ENCODE data around the gene SEC14L6.
"Not testable (repeated sequence)": the region's sequence is repeated elsewhere in the genome, so short reads cannot be mapped to it uniquely, and the experiment has no call there.

SEC14L6 gene

DNA sequence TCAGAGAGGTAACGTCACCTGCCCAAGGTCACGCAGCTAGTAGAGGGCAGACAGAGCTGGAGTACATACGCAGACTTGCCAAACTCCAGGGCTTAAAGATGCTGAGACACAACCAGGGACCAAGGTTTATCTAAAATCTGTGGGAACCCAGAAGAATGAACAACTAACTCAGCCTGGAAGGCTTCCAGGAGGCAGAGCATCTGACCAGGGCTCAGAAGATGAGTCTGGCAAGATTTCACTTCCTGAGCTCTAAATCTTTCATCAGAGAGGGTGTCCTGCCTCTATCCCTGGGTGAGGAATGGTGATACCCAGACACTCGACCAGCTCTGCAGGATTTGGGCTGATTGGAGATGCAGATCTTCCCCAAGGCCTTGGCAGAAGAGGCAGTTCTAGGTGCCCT is 18.8 kb upstream of the SEC14L6 start:
- DNase-seq, result no peak

DNA sequence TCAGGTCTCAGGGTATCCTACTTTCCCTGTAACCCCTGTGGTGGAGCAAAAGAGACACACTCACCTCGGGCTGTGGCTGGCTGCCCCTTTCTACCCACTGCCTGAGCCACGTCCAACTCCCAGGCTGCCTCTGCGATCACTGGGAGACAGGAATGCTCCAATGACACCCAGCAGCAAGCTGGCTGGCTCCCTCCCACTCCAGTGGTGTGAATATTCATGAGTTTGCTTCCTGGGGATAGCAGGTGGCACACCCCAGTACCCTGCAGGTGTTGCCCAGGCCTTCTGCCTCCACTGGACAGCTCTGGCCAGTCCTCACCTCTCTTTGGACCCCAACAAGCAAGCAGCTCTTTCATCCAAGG is 18.2 kb upstream of the SEC14L6 start:
- no peak for DNase-seq

DNA sequence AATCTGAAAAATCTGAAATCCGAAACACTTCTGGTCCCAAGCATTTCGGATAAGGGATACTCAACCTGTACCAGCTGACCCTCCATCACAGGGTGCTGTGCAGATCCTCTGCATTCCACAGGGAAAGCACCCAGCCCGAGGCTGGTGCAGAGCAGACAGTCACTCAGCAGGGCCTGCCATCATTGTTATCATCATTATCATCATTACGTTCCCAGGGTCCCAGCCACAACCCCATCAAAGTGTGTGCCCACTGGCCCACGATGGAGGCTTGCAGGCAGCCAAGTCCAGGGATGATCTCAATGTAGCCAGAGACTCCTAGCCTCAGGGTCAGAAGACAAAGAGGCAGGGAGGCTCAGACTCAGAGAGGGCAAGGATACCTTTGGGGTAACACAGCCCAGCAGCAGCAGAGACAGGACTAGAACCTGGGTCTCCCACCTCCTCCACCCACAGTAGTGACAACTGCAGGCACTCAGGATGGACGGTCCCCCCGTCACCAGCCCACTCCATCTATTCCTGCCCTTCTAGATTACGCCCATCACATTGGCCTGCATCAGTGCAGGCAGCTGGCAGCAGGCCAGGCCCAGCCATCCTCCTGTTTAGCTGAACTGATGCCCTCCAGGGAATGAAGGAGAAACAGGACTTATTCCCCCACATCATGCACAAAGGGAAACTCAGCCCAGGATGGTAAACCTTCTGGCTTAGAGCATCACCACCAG is 17.7 kb upstream of the SEC14L6 start:
- DNase-seq, result no peak

DNA sequence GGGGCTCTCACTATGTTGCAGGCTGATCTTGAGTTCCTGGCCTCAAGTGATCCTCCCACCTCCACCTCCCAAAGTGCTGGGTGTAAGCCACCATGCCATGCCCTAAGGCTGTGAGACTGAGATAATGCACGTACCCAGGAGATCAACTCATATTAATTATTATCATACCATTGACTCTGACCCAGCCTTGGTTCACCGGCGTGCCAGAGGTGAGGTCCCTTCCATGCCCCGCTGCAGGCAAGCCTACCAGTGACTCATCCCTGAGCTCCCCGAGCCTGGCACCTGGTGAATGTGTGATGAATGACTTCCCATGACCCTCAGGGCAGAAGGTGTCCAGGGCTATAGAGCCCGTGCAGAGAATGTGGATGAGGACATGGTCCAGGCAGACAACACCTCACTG is 15.8 kb upstream of the SEC14L6 start:
- no peak for DNase-seq

DNA sequence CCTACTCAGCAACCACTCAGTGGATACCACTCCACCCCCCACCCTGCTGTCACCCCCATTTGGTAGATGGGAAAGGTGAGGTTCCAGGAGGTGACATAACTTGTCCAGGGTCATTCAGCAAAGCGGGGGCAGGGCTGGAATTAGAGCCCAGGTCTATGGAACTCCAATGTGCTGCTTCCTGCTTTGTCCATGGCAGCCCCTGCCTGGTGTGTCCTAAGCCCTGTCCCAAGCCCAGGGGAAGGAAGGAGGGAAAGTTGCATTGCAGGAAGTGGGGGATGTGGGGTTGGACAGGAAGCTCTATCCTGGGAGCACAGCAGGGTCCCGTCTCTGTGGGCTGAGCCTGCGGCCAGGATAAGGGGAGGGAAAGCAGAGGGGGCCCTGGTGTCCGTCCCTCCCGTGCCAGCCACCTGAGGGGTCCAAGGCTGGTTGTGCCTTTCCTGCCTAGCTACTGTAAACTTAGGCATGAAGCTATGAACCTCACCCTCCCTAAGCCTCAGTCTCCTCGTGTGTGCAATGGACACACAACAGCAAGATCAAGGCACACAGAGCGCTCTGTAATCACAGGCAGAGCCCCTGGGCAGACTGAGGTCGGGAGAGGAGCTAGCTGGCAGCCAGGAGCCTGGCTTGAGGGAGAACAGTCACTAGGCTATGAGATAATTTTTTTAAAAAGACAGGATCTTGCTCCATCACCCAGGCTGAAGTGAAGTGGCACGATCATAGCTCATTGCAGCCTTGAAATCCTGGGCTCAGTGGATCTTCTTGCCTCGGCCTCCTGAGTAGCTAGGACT is 15.1 kb upstream of the SEC14L6 start:
- DNase-seq, result no peak

DNA sequence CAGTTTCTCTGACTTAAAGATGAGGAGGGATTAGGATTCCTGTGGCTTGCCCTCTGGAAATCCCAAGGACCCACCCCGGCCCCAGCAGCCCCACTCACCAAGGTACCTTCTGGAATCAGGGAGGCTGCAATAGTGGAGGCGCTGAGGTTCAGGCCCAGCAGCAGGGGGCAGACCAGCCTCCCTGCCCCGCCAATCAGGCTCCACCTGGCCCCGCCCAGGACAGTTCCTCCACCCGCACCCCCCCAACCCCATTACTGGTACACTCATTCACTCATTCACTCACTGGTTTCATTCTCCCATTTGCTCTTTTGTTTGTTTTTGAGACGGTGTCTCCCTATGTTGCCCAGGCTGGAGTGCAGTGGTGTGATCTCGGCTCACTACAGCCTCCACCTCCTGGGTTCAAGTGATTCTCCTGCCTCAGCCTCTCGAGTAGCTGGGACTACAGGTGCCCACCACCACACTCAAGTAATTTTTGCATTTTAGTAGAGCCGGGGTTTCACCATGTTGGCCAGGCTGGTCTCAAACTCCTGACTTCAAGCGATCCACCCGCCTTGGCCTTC is 14.2 kb upstream of the SEC14L6 start:
- not testable (repeated sequence) for DNase-seq

DNA sequence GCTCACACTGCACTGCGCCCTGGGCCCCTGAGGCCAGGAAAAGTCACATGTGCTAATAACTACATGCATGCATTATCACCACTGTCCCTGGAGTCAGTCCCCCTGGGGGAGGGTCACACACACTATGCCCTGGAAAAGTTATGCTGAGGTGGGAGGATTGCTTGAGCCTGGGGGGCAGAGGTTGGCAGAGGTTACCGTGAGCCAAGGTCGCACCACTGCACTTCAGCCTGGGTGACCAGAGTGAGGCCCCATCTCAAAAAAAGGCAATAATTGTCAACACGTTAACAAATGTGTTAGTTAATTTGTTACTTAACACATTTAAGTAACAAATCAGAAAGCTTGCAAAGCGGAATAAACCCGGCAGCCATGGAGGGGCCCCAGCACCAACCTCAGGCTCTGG is 13.3 kb upstream of the SEC14L6 start:
- DNase-seq, result no peak

DNA sequence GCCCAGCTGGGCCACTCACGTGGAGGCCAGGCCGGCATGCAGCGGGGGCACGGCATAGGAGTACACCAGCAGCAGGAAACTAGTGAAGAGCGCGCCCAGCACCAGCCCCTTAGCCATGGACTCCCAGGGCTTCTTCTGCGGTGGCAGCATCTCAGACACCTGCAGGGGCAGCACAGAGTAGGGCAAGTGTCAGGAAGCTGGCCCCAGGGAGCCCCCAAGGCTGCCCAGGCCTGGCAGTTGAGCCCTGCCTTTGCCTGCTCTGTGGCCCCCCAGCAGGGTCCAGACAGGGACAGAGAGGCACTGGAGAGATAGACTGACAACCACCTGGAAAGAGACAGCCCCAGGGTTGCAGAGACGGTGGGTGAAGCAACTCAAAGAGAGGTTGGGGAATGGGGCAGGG is 10.7 kb upstream of the SEC14L6 start:
- no peak for DNase-seq

DNA sequence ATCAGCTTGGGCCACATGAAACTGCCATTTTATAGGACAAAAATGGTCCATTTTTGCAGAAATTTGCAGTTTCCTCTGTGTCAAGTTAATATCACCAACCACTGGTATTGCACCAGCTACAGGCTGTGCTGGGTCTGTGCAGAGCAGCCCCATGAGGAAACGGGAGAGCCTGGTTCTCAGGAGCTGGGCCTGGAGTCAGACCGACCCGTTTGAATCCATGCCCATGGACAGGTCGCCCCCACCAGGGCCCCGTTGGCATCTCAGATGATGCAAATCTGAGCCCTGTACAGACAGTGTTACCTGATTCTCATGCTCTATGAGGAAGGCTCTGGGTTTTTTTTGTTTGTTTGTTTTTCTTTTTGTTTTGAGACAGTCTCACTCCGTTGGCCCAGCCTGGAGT is 9.8 kb upstream of the SEC14L6 start:
- DNase-seq, result no peak

DNA sequence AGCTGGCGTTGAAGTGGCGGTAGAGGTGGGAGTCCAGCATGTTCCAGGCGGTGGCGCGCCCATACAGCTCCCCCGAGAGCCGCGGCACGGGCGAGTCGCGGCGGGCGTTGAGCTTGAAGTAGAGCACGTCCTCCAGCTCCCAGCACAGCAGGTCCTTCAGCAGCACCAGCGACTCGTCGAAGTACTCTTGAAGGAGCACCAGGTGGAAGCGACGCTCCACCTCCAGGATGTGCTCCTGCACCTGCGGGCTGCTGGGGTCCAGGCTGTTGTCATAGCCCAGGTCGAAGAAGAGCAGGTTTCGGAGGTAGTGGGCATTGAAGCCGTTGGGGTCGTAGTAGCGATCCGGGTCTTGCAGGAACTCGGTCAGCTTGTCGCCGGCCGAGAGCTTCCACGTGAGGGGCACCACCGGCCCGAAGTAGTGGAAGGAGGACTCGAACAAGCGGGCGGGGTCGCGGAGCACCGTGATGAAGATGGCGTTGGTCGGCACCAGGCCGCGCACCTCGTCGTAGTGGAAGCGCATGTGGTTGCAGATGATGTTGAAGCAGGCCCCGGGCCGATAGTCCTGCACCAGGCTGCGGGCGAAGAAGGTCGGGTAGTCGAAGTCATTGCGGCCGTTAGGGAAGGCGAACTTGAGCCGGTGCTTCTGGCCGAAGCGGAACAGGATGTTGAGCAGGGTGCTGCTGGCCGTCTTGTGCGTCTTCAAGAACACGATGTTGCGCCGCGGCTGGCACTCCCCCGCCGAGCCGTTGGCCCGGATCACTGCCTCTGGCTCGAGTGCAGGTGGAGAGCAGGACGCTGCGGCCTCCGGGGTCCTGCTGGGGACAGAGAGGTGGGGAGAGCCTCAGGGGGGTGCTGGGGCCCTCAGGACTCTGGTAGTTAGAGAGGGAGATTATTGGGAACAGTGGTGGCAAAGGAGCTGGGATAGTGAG is 9.0 kb upstream of the SEC14L6 start:
- no peak for DNase-seq

DNA sequence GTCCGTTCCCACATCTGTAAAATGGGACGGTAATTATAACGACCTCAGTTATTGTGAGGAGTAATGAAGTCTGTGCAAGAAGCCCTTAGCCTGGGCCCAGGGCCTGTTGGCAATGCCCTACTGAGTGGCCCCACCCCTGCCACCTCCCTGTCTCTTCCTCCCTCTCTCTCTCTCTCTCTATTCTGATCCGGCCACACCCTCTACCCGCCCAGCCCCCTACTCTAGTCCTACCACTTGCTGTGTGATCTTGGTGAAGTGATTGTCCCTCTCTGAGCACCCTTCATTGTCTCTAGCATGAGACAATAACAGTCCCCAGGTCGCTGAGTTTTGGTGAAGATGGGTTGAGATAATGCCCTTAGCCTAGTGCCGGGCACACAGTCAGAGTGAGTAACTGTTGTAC is 7.4 kb upstream of the SEC14L6 start:
- no peak for DNase-seq

DNA sequence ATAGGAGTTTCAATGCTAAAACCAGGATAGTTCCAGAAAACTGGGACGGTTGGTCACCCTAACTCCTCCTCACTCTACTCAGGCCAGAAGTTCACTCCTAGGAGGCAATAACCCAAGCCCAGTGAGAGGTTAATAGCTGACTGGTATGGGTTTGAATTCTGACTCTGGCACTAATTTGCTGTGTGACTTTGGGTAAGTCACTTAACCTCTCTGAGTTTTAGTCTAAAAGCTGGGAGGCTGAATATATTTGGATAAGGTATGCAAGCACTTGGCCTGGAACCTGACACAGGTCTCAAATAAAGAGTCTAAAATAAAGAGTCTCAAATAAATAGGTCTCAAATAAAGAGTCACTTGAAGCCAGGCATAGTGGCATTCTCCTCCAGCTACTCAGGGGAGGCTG is 6.2 kb upstream of the SEC14L6 start:
- no peak for DNase-seq

DNA sequence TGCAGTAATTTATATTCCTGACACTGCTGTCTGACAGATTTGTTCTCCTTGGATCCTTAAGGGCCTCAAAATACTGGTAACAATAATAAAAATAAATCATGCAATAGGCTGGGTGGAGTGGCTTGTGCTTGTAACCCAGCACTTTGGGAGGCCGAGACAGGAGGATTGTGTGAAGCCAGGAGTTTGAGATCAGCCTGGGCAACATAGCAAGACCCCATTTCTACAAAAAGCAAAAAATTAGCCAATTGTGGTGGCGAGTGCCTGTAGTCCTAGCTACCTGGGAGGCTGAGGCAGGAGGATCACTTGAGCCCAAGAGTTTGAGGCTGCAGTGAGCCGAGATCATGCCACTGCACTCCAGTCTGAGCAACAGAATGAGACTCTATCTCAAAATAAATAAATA is 5.3 kb upstream of the SEC14L6 start:
- not testable (repeated sequence) for DNase-seq

DNA sequence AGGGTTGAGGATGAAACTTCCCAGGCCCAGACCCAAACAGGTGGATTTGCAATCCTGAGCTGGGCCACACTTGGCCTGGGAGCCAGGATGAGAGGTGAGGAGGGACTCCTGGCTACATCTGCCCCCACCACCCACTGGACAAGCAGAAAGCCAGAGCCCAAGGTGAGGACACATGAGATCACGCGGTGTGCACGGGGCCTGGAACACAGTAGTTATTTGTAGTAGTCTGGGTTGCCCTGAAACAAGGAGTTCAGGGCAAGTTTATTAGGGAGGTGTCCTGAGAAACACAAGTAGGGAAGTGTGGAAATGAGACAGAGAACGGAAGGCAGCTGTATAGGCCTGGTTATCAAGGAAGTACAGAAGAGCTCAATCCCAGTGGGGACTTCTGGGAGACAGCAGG is 647 bp upstream of the SEC14L6 start:
- no peak for DNase-seq

DNA sequence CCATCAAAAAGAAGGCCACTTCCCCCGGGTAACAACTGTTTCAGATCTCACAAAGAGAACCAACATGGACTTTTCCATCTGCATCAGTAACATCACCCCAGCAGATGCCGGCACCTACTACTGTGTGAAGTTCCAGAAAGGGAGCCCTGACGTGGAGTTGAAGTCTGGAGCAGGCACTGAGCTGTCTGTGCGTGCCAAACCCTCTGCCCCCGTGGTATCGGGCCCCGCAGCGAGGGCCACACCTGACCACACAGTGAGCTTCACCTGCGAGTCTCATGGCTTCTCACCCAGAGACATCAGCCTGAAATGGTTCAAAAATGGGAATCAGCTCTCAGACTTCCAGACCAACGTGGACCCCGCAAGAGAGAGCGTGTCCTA is 3.7 kb downstream of the SEC14L6 start:
- DNase-seq, result no peak

DNA sequence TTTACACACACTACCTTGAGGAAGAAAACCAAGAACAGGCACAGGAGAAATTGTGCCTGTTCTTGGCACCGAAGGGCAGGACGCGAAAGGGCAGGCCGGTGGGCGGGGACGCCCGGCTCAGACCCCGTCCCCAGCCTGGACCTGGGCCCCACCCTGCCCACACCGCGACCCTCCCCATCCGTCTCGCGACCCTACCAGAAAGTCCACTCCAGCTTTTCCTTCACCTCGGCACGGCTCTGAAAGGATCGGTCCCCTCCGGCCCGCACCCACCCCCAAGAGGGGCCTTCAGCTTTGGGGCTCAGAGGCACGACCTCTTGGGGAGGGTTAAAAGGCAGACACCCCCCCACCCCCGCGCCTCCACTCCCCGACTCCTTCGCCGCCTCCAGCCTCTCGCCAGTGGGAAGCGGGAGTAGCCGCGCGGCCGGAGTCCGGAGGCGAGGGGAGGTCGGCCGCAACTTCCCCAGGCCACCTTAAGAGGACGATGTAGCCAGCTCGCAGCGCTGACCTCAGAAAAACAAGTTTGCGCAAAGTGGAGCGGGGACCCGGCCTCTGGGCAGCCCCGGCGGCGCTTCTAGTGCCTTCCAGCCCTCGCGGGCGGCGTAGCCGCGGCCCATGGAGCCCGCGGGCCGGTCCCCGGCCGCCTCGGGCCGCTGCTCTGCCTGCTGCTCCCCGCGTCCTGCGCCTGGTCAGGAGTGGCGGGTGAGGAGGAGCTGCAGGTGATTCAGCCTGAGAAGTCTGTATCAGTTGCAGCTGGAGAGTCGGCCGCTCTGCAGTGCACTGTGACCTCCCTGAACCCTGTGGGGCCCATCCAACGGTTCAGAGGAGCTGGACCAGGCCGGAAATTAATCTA is 4.4 kb downstream of the SEC14L6 start:
- no peak for DNase-seq

DNA sequence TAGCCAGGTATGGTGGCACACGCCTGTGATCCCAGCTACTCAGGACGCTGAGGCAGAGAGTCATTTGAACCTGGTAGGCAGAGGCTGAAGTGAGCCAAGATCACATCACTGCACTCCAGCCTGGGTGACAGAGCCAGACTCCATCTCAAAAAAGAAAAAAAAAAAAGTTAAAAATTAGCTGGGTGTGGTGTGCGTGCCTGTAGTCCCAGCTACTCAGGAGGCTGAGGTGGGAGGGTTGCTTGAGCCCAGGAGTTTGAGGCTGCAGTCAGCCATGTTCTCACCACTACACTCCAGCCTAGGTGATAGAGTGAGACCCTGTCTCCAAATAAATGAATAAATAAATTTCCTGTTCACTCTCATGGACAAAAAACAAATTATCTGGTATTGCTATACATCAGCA is 5.0 kb downstream of the SEC14L6 start:
- not testable (repeated sequence) for DNase-seq

DNA sequence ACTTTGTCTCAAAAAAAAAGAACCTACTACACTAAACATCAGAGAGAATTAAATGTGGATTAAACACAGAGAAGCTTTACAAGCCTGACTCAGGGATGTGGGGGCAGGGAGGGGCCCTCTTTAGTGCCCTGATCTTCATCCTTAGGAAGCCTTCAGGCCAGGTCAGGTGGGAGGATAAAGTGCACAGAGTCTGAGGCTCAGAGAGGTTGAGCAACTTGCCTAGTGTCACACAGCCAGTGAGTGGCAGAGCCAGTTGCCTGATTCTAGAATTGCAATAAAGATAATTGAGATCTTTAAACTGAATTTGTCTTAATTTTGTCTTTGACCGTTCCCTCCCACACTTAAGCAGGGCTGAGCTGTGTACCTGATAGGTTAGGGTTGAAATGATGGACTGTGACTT is 7.2 kb downstream of the SEC14L6 start:
- no peak for DNase-seq

DNA sequence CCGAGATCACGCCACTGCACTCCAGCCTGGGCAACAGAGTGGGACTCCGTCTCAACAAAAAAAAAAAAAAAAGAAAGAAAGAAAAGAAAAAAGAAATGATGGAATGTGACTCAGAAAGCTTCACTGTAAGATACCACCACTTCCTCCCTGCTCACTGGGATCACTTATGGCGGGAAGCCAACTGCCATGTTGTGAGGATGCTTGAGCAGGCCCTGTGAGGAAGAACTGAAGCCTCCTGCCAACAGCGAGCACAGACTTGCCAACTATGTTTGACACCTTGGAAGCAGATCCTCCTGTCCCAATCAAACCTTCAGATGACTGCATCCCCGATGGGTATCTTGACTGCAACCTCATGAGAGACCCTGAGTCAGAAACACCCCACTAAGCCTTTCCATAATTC is 8.3 kb downstream of the SEC14L6 start:
- no peak for DNase-seq

DNA sequence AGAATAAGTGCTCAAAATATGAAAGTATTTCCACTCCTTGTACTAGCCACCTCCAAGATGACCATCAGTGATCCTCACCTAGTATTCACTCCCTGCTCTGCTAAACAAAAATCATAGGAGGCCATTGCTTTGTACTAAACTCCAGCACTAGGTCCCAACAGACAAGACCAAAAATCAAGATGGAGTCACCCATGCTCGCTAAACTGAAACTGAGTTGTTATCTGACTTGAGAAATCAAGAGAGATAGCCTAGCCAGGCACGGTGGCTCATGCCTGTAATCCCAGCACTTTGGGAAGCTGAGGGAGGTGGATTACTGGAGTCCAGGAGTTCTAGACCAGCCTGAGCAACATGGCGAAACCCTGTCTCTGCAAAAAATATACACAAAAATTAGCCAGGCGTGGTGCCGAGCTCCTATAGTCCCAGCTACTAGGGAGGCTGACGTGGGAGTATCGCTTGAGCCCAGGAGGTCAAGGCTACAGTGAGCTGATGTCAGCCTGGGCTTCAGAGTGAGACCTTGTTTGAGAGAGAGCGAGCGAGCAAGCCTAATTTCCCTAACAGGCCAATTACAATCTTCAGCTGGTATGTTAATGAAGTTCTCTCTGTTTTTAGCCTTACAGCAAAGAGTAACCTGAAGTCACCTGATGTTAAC is 9.3 kb downstream of the SEC14L6 start:
- DNase-seq, result no peak

DNA sequence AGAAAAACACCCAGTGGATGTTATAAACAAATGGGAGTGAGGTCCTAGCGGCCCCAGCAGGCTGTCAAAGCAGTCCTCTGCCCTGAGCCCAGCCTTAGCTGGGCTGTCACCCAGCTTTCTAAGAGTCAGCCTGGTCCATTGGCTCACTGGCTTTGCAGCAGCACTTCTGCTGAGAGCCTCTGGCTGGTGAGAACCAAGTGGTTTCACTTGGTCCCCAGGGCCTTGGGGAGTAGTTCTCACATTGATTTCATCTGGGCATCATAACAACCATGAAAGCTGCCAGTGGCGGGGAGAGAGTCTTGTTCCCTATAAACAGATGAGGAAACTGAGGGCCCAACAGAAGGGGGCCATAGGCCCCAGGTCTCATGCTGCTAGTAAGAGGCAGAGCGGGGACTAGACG is 11.4 kb downstream of the SEC14L6 start:
- no peak for DNase-seq

Measured in cerebellar nuclear complex (tissue), 1 donor.